Medulla oblongata (tissue), 1 donor: Measurements from ENCODE around the gene ALDH3B2.

Source experiments
- DNase-seq: peaks from one replicate; pipeline ENCODE4 v3.0.0-alpha.2; 2015; ENCODE audit errors: extremely low spot score

Gene ALDH3B2

DNA sequence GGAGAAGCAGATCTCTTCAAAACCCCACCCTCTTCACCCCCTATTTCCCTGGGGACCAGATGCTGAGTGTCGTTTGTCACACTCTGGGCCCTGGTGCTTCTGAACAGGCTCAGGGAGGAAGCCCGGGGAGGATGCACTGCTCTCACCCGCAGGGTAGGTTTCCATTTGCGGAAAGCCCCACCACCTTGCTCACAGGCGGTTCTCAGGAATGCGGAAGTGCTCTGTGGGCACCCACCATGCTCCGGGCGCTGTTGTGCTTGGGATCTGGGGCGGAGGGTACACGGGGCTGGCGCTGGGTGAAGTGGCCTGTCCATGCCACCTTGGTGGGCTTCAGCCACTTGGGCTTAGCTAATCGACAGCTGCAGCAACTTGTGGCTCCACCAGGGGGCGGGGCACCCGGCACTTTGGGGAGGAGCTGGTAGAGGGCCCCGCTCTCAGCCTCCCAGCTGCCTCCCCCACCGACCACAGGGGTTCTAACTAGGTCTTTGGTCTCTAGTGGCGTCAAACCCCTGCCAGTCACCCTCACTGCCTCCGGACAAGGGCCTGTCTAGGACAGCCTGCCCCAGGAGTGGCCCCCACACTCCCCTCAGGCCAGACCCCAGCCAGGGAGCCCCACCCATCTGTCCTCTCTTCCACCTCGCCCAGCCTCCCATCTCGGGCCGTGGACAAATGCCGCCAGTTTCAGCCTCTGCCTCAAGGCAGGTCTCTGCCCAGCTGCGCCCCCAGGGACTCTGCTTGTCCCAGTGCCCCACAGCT, 60.3 kb downstream of the ALDH3B2 start:
- peak; percentile 30 for DNase-seq

DNA sequence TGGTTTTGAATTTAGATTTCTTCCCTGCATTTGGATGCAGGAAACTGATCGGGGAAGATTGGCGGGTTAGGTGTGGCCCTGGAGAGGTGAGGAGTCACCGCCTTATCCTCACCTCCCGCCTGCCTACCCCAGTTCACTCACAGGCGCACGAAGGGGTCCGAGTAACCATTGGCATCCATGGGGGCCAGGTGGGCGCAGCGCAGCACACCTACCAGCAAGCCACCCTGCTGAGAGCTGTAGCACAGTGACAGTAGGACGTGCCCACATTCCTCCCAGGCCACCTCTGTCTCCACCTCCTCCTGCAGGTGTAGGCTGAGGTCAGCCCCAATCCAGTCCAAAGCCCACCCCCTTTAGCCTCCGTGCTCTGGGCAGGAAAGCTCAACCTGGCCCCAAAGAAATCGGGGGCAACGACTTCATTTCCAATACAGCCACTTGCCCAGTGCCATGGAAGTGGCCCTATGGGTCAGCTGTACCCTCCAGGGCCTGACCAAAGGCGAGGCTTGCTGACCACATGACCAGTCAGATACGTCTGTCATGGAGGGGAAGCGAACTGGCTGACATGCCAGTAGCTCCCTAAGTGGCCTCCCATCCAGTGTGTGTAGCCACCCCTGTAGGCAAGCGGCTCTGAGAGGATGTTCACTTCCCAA, 61.0 kb downstream of the ALDH3B2 start:
- DNase-seq = no peak

DNA sequence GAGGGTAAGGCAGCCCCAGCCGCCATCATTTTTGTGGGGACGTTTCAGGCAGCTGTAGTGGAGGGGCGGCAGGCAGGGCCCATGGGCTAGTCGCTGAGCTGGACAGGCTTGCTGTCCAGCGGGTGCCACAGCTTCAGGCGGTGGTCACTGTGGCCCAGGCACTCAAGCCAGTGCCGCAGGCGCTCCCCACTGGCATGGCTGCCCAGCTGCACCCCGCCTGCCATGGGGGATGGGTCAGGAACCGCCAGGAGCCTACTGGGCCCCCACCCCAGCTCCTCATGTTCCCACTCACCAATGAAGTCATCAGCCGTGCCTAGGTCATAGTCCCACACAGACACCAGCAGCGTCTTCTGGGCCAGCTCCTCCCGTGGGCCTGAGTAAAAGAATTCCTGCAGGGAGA, 61.7 kb downstream of the ALDH3B2 start:
- no peak for DNase-seq
